T-helper 1 cell treated with Interleukin-12 subunit alpha and Interleukin-12 subunit beta and Interleukin-4 antibody, amounts not matched to agents 30 μg/mL and 1 μg/mL, for 36 hours (primary cell): ENCODE data around the gene ELF5.

Experiments used
- H3K27ac Mint-ChIP-seq: one replicate; pipeline ENCODE4 v1.8.0; 2021; ENCODE audit warnings: mild to moderate bottlenecking, mixed read lengths
- H3K27me3 Mint-ChIP-seq: one replicate; pipeline ENCODE4 v1.8.0; 2021; ENCODE audit warnings: low read depth, mixed read lengths
- H3K36me3 Mint-ChIP-seq: one replicate; pipeline ENCODE4 v1.8.0; 2021; ENCODE audit warnings: low read depth, mixed read lengths
- H3K4me1 Mint-ChIP-seq: one replicate; pipeline ENCODE4 v1.8.0; 2021; ENCODE audit warnings: low read depth, mixed read lengths
- H3K4me3 Mint-ChIP-seq: one replicate; pipeline ENCODE4 v1.8.0; 2021; ENCODE audit warnings: mild to moderate bottlenecking, moderate library complexity, mixed read lengths
- H3K9me3 Mint-ChIP-seq: one replicate; pipeline ENCODE4 v1.8.0; 2021; ENCODE audit warnings: mixed read lengths

Gene ELF5

DNA sequence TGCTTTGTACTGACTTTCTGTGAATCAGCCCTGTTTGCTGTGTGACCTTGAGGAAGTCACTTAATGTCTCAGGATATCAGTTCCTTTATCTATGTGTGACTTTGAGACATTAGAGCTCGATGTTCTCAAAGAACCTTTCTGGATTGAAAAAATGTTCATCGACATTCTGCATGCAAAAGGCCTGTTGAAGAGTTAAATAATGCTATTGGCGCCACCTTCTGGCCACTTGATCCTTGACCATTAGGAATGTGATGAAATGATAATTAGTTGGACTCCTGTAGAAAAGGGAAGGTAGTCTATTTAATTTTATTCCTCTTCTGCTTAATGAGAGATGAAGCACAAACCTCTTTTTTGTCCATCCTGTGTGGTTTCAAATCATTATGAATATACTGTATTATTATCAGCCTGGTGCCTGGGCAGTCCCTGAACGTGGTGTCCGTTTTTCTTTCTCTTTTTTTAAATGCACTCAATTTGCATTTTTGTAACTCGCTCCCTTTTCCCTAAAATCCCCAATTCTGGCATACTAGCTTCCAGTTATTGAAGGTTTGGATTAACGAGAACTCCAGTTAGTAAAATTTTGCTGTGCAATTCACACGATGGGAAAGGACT lies 20.7 kb downstream of the ELF5 start:
- Mint-ChIP-seq H3K27me3 (peaks cover 15% of the 10 kb centered on the region), H3K4me1 (no peaks in the 10 kb centered on the region), H3K9me3 (no peaks in the 10 kb centered on the region), H3K27ac (no peak overlapping the region), H3K4me3 (no peak overlapping the region), H3K36me3 (no peaks in the 10 kb centered on the region)

DNA sequence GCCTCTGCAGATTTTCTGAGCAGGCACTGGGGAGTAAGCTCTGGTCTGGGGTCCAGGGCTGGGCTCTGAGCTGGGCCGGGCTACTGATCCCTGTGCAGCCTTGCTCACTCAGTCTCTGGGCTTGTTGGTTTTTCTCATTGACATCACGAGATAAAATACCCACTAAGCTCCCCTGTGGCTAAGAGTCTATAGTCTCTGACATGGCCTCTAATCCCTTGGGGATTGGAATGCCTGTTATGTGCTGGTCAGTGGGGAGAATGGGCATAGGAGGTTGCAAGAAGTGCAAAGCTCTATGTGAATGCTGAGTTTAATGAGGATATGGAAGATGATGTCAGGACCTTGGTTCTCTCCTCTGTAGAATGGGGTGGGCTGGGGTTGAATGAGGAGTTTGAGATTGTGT lies 23.3 kb downstream of the ELF5 start:
- H3K27me3 Mint-ChIP-seq: peaks cover 9% of the 10 kb centered on the region
- no peak overlapping the region for H3K27ac Mint-ChIP-seq
- H3K4me3 Mint-ChIP-seq: no peak overlapping the region
- H3K9me3 Mint-ChIP-seq: no peaks in the 10 kb centered on the region
- H3K4me1 Mint-ChIP-seq: no peaks in the 10 kb centered on the region
- no peaks in the 10 kb centered on the region for H3K36me3 Mint-ChIP-seq

DNA sequence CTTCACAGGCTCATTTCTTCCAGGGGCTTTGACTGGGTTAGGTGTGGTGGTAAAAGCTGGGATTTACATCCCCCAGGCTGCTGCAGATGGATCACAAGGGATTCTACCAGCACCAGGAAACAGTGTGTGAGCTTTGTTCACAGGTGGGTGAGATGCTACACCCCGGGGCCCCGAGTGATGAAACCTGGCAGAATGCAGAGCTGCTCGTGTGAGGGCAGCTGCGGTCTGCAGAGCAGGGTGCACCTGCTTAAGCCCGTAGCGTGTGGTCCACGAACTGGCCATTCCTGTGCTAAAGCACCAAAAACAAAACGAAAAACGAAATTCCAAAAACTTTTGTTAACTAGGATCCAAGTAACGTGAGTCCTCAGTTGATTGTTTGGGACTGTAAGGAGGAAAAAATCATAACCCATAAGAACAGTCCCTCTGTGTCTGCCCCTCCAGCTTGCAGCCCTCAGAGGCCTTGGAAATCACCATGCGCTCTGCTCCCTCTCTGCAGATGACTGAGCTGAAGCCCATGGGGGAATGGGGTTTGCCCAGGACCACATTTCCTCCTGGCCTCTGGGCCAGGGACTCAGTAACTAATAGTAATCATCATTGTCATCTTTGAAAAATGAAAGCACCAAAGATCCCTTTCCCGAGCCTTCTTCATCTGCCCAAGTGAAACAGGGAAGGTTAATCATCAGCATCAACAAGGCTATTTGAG lies 24.6 kb downstream of the ELF5 start:
- Mint-ChIP-seq H3K27ac (no peak overlapping the region), H3K9me3 (no peaks in the 10 kb centered on the region), H3K36me3 (no peaks in the 10 kb centered on the region), H3K4me3 (no peak overlapping the region), H3K4me1 (no peaks in the 10 kb centered on the region), H3K27me3 (peaks cover 4% of the 10 kb centered on the region)

DNA sequence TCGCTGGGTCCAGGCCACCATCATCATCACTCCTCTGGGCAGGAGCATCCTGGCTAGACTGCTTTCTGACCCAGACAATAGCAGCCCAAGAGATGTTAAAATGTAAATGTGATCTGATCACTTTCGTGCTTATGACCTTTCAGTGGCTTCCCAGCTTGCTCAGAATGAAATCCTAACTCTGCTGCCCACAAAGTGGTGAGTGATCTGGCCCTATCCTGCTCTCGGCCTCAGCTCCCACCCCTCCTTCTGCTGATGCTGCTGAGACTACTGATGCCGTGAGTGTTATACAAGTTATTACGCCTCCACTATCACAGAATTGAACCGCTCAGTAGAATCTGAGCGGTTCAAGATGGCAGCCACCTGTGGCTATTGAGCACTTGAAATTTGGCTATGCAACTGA lies 26.2 kb downstream of the ELF5 start:
- no peaks in the 10 kb centered on the region for H3K4me1 Mint-ChIP-seq
- no peak overlapping the region for H3K27ac Mint-ChIP-seq
- no peaks in the 10 kb centered on the region for H3K27me3 Mint-ChIP-seq
- H3K36me3 Mint-ChIP-seq: no peaks in the 10 kb centered on the region
- no peaks in the 10 kb centered on the region for H3K9me3 Mint-ChIP-seq
- H3K4me3 Mint-ChIP-seq: no peak overlapping the region

DNA sequence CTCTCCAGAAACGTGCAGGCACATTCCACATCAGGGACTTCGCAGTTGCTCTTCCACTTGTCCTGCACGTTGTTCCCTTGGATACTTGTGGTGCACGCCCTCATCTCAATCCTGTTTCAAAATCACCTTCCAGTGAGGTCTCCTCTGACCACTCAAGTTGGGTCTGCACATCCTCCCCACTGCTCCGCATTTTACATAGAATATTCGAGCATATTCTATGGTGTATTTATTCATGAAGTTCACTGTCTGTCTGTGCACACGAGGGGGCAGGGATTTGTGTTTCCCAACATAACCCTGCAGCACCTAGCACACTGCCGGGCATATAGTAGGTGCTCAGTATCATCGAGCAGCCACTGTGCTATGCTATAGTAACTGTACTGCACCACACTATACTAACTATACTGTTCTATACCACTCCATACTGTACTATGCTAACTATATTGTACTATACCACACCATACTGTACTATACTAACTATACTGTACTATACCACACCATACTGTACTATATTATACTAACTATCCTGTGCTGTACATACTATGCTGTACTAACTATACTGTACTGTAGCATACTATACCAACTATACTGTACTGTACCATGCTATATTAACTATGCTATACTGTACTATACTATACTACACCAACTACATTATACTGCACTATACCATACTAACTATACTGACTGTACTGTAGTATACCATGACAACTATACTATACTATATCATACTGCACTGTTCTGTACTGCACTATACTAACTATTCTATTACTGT lies 30.3 kb downstream of the ELF5 start:
- no peaks in the 10 kb centered on the region for H3K36me3 Mint-ChIP-seq
- H3K9me3 Mint-ChIP-seq: no peaks in the 10 kb centered on the region
- H3K4me1 Mint-ChIP-seq: no peaks in the 10 kb centered on the region
- peaks cover 11% of the 10 kb centered on the region for H3K27me3 Mint-ChIP-seq
- H3K4me3 Mint-ChIP-seq: no peak overlapping the region
- H3K27ac Mint-ChIP-seq: no peak overlapping the region

GRCh38 chr11:34481307-34481706 lies 32.3 kb downstream of the ELF5 start:
- no peaks in the 10 kb centered on the region for H3K36me3 Mint-ChIP-seq
- H3K9me3 Mint-ChIP-seq: no peaks in the 10 kb centered on the region
- H3K27me3 Mint-ChIP-seq: peaks cover 15% of the 10 kb centered on the region
- H3K27ac Mint-ChIP-seq: no peak overlapping the region
- no peak overlapping the region for H3K4me3 Mint-ChIP-seq
- H3K4me1 Mint-ChIP-seq: no peaks in the 10 kb centered on the region

DNA sequence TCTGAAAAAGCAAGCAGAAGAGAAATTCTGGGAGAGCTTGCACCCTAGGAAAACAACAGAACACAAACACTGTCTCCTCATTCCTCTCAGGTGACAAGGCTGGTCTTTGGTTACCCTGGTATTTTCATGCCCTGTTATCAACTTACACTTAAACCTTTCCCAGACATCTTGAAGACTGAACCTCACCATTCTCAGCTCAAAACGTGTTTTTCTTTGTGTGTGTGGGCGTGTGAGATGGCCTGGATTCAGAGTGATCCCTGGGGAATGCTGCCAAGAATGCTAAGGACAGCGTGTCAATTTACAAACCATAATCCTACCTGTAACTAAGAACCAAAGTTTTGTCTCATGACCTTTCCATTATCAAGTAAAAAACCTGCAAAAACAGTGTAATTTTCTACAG lies 33.3 kb downstream of the ELF5 start:
- peaks cover 15% of the 10 kb centered on the region for H3K27me3 Mint-ChIP-seq
- H3K4me1 Mint-ChIP-seq: no peaks in the 10 kb centered on the region
- H3K27ac Mint-ChIP-seq: no peak overlapping the region
- no peak overlapping the region for H3K4me3 Mint-ChIP-seq
- H3K9me3 Mint-ChIP-seq: no peaks in the 10 kb centered on the region
- H3K36me3 Mint-ChIP-seq: no peaks in the 10 kb centered on the region

GRCh38 chr11:34478845-34479663 lies 34.5 kb downstream of the ELF5 start:
- Mint-ChIP-seq H3K27me3 (peaks cover 15% of the 10 kb centered on the region), H3K4me3 (no peak overlapping the region), H3K4me1 (no peaks in the 10 kb centered on the region), H3K36me3 (no peaks in the 10 kb centered on the region), H3K9me3 (no peaks in the 10 kb centered on the region), H3K27ac (no peak overlapping the region)

GRCh38 chr11:34476849-34477248 lies 36.7 kb downstream of the ELF5 start:
- no peaks in the 10 kb centered on the region for H3K9me3 Mint-ChIP-seq
- no peaks in the 10 kb centered on the region for H3K4me1 Mint-ChIP-seq
- H3K27ac Mint-ChIP-seq: no peak overlapping the region
- H3K27me3 Mint-ChIP-seq: peaks cover 15% of the 10 kb centered on the region
- peaks cover 4% of the 10 kb centered on the region for H3K36me3 Mint-ChIP-seq
- H3K4me3 Mint-ChIP-seq: no peak overlapping the region

- Mint-ChIP-seq H3K36me3 (peaks cover 4% of the 10 kb centered on the region), H3K27ac (no peak overlapping the region), H3K4me3 (no peak overlapping the region), H3K4me1 (no peaks in the 10 kb centered on the region), H3K27me3 (peaks cover 15% of the 10 kb centered on the region), H3K9me3 (no peaks in the 10 kb centered on the region)
These were observed 37.9 kb downstream of the ELF5 start for GRCh38 chr11:34475656-34476055.

GRCh38 chr11:34473603-34474169 lies 39.9 kb downstream of the ELF5 start:
- Mint-ChIP-seq H3K27me3 (peaks cover 4% of the 10 kb centered on the region), H3K9me3 (no peaks in the 10 kb centered on the region), H3K36me3 (peaks cover 7% of the 10 kb centered on the region), H3K4me3 (no peak overlapping the region), H3K27ac (no peak overlapping the region), H3K4me1 (no peaks in the 10 kb centered on the region)

GRCh38 chr11:34468209-34468841 lies 45.3 kb downstream of the ELF5 start:
- no peak overlapping the region for H3K4me3 Mint-ChIP-seq
- H3K36me3 Mint-ChIP-seq: peaks cover 31% of the 10 kb centered on the region
- no peaks in the 10 kb centered on the region for H3K27me3 Mint-ChIP-seq
- peaks cover 4% of the 10 kb centered on the region for H3K4me1 Mint-ChIP-seq
- H3K9me3 Mint-ChIP-seq: peaks cover 15% of the 10 kb centered on the region
- no peak overlapping the region for H3K27ac Mint-ChIP-seq

DNA sequence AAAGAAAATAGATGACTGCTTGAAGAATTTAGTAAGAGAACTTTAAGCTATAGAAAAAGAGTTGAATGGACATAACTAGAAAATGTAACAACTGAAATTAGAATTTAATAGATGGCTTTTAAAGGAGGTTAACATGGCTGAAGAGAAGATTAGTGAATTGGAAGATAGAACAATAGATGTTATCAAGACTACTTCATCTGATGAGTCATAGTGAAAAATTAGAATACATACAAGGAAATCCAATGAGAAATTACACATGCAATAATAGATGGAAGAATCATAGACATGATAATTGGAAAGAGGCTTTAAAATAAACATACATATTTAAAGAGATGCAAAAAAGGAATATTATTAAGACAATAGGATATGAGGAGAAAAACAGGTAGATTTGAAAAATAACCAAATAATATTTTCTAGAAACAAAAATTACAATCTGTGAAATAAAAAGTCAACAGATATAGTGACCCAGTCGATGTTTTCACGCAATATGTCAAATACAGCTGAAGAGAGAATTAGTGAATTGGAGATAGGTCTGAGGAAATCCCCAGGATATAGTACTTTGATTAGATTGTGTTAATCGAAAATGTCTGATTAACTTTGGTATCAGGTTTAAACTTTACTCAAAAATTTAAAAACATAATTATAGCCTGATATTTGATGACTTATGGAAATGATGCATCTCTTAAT lies 46.6 kb downstream of the ELF5 start:
- Mint-ChIP-seq H3K27me3 (no peaks in the 10 kb centered on the region), H3K4me1 (peaks cover 4% of the 10 kb centered on the region), H3K4me3 (no peak overlapping the region), H3K9me3 (peaks cover 15% of the 10 kb centered on the region), H3K27ac (no peak overlapping the region), H3K36me3 (peaks cover 31% of the 10 kb centered on the region)
